SK-N-SH (cell line): ENCODE measurements around the gene TAGLN2. TPM values are rescaled to one million over a fixed set of nuclear protein-coding genes. Genes with fewer than 3 reads are reported as not detected.

Source experiments
- CTCF ChIA-PET: fragments of 300-600, 350-600 bp; formaldehyde crosslinking; extraction: SDS; loops from one replicate; lab custom pipeline; 2021; lab: Yijun Ruan, JAX
- POLR2A ChIA-PET: fragments of 350-600 bp; sonication (Branson Sonifier 250); formaldehyde crosslinking; extraction: SDS; loops from one replicate; lab custom pipeline; 2020; ENCODE audit warnings: antibody characterized with exemption, inconsistent platforms; lab: Yijun Ruan, JAX
- DNase-seq: peaks from one replicate; pipeline ENCODE4 v3.0.0; 2012
- H2AFZ ChIP-seq: fragments of 200-600 bp; sonication (generic); 2 replicates; pipeline ENCODE4 v1.8.1; 2016; ENCODE audit warnings: antibody characterized with exemption, mild to moderate bottlenecking, low read depth
- H3F3A ChIP-seq: fragments of 200-600 bp; sonication (generic); replicated peaks from 2 replicates; pipeline ENCODE3; 2016; ENCODE audit warnings: antibody characterized with exemption, mild to moderate bottlenecking; ENCODE audit not compliant: insufficient read depth
- H3K27ac ChIP-seq, 2 experiments: fragments of 200-500 bp in 1 of 2; fragments of 200-600 bp in 1 of 2; sonication (Bioruptor generic) in 1 of 2; sonication (generic), shearing (Covaris generic) in 1 of 2; 2 replicates each; pipeline versions ENCODE4 v1.5.1 to v1.6.1; 2014 to 2016; ENCODE audit warnings: low read depth in 2 of 2, inconsistent platforms in 1 of 2, low read length in 1 of 2, mild to moderate bottlenecking in 1 of 2, mixed read lengths in 1 of 2
- H3K27me3 ChIP-seq: fragments of 200-600 bp; sonication (generic), shearing (Covaris generic); 2 replicates; pipeline ENCODE4 v1.6.1; 2016; ENCODE audit warnings: mixed run types; ENCODE audit not compliant: insufficient read depth
- H3K36me3 ChIP-seq, 2 experiments: fragments of 200-500 bp in 1 of 2; fragments of 200-600 bp in 1 of 2; sonication (Bioruptor generic) in 1 of 2; sonication (generic) in 1 of 2; replicated peaks in 1 of 2; 2 replicates each; pipeline versions ENCODE3 to v1.5.1; 2014 to 2016; ENCODE audit warnings: low read length in 1 of 2, mild to moderate bottlenecking in 1 of 2; ENCODE audit not compliant: insufficient read depth in 2 of 2, control insufficient read depth in 1 of 2
- H3K4me1 ChIP-seq, 2 experiments: fragments of 200-500 bp in 1 of 2; fragments of 200-600 bp in 1 of 2; sonication (Bioruptor generic) in 1 of 2; sonication (generic), shearing (Covaris generic) in 1 of 2; 2 replicates each; pipeline versions ENCODE4 v1.5.1 to v1.6.1; 2014 to 2016; ENCODE audit warnings: low read depth in 1 of 2, low read length in 1 of 2, mixed run types in 1 of 2; ENCODE audit not compliant: insufficient read depth in 2 of 2, control insufficient read depth in 1 of 2
- H3K4me2 ChIP-seq: fragments of 200-600 bp; sonication (generic), shearing (Covaris generic); 2 replicates; pipeline ENCODE4 v1.6.1; 2017; ENCODE audit warnings: mixed run types
- H3K4me3 ChIP-seq, 2 experiments: fragments of 200-500 bp in 1 of 2; fragments of 200-600 bp in 1 of 2; sonication (Bioruptor generic) in 1 of 2; sonication (generic), shearing (Covaris generic) in 1 of 2; 2 replicates each; pipeline versions ENCODE4 v1.5.1 to v1.8.1; 2014 to 2016; ENCODE audit warnings: low read depth in 2 of 2, inconsistent platforms in 1 of 2, low read length in 1 of 2, mild to moderate bottlenecking in 1 of 2, mixed read lengths in 1 of 2, moderate library complexity in 1 of 2
- H3K79me2 ChIP-seq: fragments of 200-600 bp; sonication (generic); 2 replicates; pipeline ENCODE4 v1.8.1; 2017; ENCODE audit warnings: mild to moderate bottlenecking; ENCODE audit not compliant: insufficient read depth
- H3K9ac ChIP-seq: fragments of 200-600 bp; sonication (generic); 2 replicates; pipeline ENCODE4 v1.6.1; 2017; ENCODE audit warnings: mixed run types
- H3K9me2 ChIP-seq: fragments of 200-600 bp; sonication (generic); 2 replicates; pipeline ENCODE4 v1.6.1; 2017; ENCODE audit warnings: mixed run types
- H3K9me3 ChIP-seq: fragments of 200-600 bp; sonication (generic); 2 replicates; pipeline ENCODE4 v1.6.1; 2017; ENCODE audit warnings: mixed run types, mild to moderate bottlenecking, moderate library complexity
- H4K20me1 ChIP-seq: fragments of 200-600 bp; sonication (generic); 2 replicates; pipeline ENCODE4 v1.6.1; 2017; ENCODE audit warnings: mild to moderate bottlenecking, mixed run types; ENCODE audit not compliant: insufficient read depth
- ELF1 ChIP-seq: IDR thresholded peaks from 2 replicates; pipeline ENCODE4 v1.4.0; 2012
- EP300 ChIP-seq, 2 experiments: IDR thresholded peaks; 2 replicates each; pipeline versions ENCODE4 v1.4.0 to v1.6.1; 2012; ENCODE audit warnings: borderline replicate concordance in 1 of 2, low read depth in 1 of 2, low read length in 1 of 2
- EZH2phosphoT487 ChIP-seq: fragments of 200-600 bp; sonication (generic); IDR thresholded peaks from 2 replicates; pipeline ENCODE4 v1.6.1; 2017; ENCODE audit warnings: low read depth, mixed run types, mild to moderate bottlenecking, antibody characterized with exemption, moderate library complexity, borderline replicate concordance
- FOXJ3 ChIP-seq: sonication (generic); formaldehyde crosslinking; IDR thresholded peaks from 2 replicates; pipeline ENCODE4 v1.5.1; 2020; ENCODE audit warnings: mild to moderate bottlenecking, missing genetic modification reagents
- JUND ChIP-seq: IDR thresholded peaks from 2 replicates; pipeline ENCODE4 v1.4.0; 2012
- MXI1 ChIP-seq: IDR thresholded peaks from 2 replicates; pipeline ENCODE4 v1.6.1; 2012; ENCODE audit warnings: mild to moderate bottlenecking, low read depth, low read length, improper control_type of control experiment
- NFIC ChIP-seq: IDR thresholded peaks from 2 replicates; pipeline ENCODE4 v1.4.0; 2012; ENCODE audit warnings: borderline replicate concordance
- NRF1 ChIP-seq: IDR thresholded peaks from 2 replicates; pipeline ENCODE4 v1.6.1; 2012; ENCODE audit warnings: low read depth, mild to moderate bottlenecking, low read length
- RAD21 ChIP-seq: IDR thresholded peaks from 2 replicates; pipeline ENCODE4 v1.6.1; 2012; ENCODE audit warnings: mild to moderate bottlenecking, low read length
- RCOR1 ChIP-seq: fragments of 150-350 bp; IDR thresholded peaks from 2 replicates; pipeline ENCODE4 v1.6.1; 2017; ENCODE audit warnings: antibody characterized with exemption, low read length
- RFX5 ChIP-seq: IDR thresholded peaks from 2 replicates; pipeline ENCODE4 v1.6.1; 2012; ENCODE audit warnings: mild to moderate bottlenecking, improper control_type of control experiment, low read length
- RXRA ChIP-seq: IDR thresholded peaks from 2 replicates; pipeline ENCODE4 v1.4.0; 2012; ENCODE audit warnings: low read depth, mild to moderate bottlenecking, borderline replicate concordance
- SMC3 ChIP-seq: IDR thresholded peaks from 2 replicates; pipeline ENCODE4 v1.6.1; 2012; ENCODE audit warnings: low read depth, low read length, improper control_type of control experiment
- YY1 ChIP-seq: IDR thresholded peaks from 2 replicates; pipeline ENCODE4 v1.4.0; 2012; ENCODE audit warnings: low read depth, mild to moderate bottlenecking
- ZBTB33 ChIP-seq: IDR thresholded peaks from 2 replicates; pipeline ENCODE4 v1.4.0; 2012; ENCODE audit warnings: low read depth, borderline replicate concordance
- WGBS: methylation state at CpG from one replicate; pipeline ENCODE4 v1.1.6; 2017; ENCODE audit warnings: low lambda C conversion rate; 5-methylcytosine and 5-hydroxymethylcytosine counted together
- polyA plus RNA-seq, 3 experiments: library from polyadenylated mRNA; depleted of rRNA; stranded (reverse); fragments of >200 nt; gene quantifications; 2 replicates each; pipeline ENCODE4 v1.2.3, GENCODE V29; 2012
- TF ChIP-seq, protein P1 (sequence below): fragments of 200-600 bp; sonication (generic); IDR thresholded peaks from 2 replicates; pipeline ENCODE4 v1.6.1; 2017; ENCODE audit warnings: antibody characterized with exemption, mild to moderate bottlenecking, moderate library complexity
- TF ChIP-seq, protein P2 (sequence below): IDR thresholded peaks from 2 replicates; pipeline ENCODE4 v1.4.0; 2012; ENCODE audit warnings: low read depth, borderline replicate concordance
- TF ChIP-seq, protein P3 (sequence below): fragments of 150-350 bp; IDR thresholded peaks from 2 replicates; pipeline ENCODE4 v1.6.1; 2016; ENCODE audit warnings: mild to moderate bottlenecking, low read depth, low read length

The TAGLN2 gene
- polyA plus RNA-seq, 1 of the 3 experiments (the other 2 are of a cell fraction), result 646 TPM

DNA sequence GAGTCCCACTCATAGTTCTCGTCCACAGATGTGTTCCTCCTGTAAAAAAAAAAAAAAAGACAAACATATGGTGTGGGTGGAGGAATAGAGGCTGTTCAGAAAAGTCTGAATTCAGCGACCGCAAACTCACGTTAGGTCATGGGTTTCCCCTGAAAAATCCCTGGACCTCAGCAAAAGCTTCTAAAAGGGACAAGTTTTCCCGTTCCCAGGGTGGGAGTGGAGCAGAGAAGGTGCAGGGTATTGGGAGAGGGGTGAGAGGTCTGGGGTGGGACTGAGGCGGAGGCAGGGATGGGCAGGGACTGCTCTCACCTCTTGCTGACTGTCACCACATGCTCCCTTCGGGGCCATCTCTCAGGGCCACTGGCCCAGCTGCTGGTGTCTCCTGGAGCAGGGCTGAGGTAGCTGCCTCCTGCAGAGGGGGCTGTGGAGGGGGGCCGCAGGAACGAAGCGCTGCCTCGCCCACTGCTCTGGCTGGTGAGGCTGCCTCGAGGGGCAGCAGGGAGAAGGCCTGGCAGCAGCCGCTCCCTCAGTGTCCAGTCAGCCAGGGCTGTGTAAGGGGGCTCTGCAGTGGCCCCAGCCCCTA is 2.6 kb upstream of the TAGLN2 start:
- no peak overlapping the region for H3K4me2 ChIP-seq
- peaks cover 2 to 21% of the 10 kb centered on the region in 2 experiments; a peak in 2 of 4 replicates for H3K4me1 ChIP-seq
- no peak overlapping the region for H3K9ac ChIP-seq
- H3K4me3 ChIP-seq, result no peak overlapping the region
- no peak for DNase-seq
- no peak for TF ChIP-seq NFIC
- no peak for TF ChIP-seq RAD21
- no peak for TF ChIP-seq NRF1
- TF ChIP-seq MXI1, result no peak
- no peak for TF ChIP-seq ZBTB33
- TF ChIP-seq EZH2phosphoT487, result no peak
- no peak for TF ChIP-seq FOXJ3
- TF ChIP-seq, protein P1, sequence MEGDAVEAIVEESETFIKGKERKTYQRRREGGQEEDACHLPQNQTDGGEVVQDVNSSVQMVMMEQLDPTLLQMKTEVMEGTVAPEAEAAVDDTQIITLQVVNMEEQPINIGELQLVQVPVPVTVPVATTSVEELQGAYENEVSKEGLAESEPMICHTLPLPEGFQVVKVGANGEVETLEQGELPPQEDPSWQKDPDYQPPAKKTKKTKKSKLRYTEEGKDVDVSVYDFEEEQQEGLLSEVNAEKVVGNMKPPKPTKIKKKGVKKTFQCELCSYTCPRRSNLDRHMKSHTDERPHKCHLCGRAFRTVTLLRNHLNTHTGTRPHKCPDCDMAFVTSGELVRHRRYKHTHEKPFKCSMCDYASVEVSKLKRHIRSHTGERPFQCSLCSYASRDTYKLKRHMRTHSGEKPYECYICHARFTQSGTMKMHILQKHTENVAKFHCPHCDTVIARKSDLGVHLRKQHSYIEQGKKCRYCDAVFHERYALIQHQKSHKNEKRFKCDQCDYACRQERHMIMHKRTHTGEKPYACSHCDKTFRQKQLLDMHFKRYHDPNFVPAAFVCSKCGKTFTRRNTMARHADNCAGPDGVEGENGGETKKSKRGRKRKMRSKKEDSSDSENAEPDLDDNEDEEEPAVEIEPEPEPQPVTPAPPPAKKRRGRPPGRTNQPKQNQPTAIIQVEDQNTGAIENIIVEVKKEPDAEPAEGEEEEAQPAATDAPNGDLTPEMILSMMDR, result no peak
- no peak for TF ChIP-seq ELF1
- TF ChIP-seq RCOR1, result no peak
- no peak for TF ChIP-seq SMC3
- no peak for TF ChIP-seq EP300 (IDR thresholded peaks at IDR 0.05; ENCODE audit: borderline replicate concordance in 1 of 2, low read depth in 1 of 2, low read length in 1 of 2)
- TF ChIP-seq JUND, result no peak
- POLR2A ChIA-PET, result no interaction called here
- H3K9me3 ChIP-seq, result no peaks in the 10 kb centered on the region
- WGBS, result 76% methylated on average over 11 of the region's 13 CpGs
- H4K20me1 ChIP-seq, result peaks cover 6% of the 10 kb centered on the region
- no peak overlapping the region for H2AFZ ChIP-seq
- H3K27me3 ChIP-seq, result no peaks in the 10 kb centered on the region
- H3F3A ChIP-seq, result no peaks in the 10 kb centered on the region
- no peaks in the 10 kb centered on the region for H3K9me2 ChIP-seq
- no peaks in the 10 kb centered on the region for H3K36me3 ChIP-seq
- H3K27ac ChIP-seq, result no peak overlapping the region
- CTCF ChIA-PET, result interaction anchor here (2.5 to 22.3 kb wide), 2 partner anchors 8 to 78 kb away, joined by 17 to 460 read pairs; no protein-coding TSS in a partner anchor
- peaks cover 34% of the 10 kb centered on the region for H3K79me2 ChIP-seq

- Histone ChIP-seq H3K9me2 (no peaks in the 10 kb centered on the region), H3K4me1 (peaks cover 9 to 27% of the 10 kb centered on the region in 2 experiments; a peak in 2 of 4 replicates), H3K4me2 (no peak overlapping the region), H3K79me2 (peaks cover 40% of the 10 kb centered on the region), H3K27me3 (no peaks in the 10 kb centered on the region), H3K27ac (no peak overlapping the region), H3K9ac (no peak overlapping the region), H4K20me1 (peaks cover 12% of the 10 kb centered on the region), H3K9me3 (no peaks in the 10 kb centered on the region), H2AFZ (no peak overlapping the region), H3F3A (no peaks in the 10 kb centered on the region), H3K36me3 (no peaks in the 10 kb centered on the region), H3K4me3 (no peak overlapping the region)
- no peak for DNase-seq
- ChIA-PET POLR2A (no interaction called here), CTCF (interaction anchor here (2.5 to 22.3 kb wide), 2 partner anchors 9 to 79 kb away, joined by 17 to 460 read pairs; no protein-coding TSS in a partner anchor)
- 91% methylated on average over 13 of the region's 16 CpGs for WGBS
- TF ChIP-seq RXRA, result no peak
- TF ChIP-seq SMC3, result no peak
- TF ChIP-seq RAD21, result no peak
- no peak for TF ChIP-seq RFX5
- TF ChIP-seq EZH2phosphoT487, result no peak
- TF ChIP-seq YY1, result no peak
- TF ChIP-seq JUND, result no peak
- TF ChIP-seq, protein P2, sequence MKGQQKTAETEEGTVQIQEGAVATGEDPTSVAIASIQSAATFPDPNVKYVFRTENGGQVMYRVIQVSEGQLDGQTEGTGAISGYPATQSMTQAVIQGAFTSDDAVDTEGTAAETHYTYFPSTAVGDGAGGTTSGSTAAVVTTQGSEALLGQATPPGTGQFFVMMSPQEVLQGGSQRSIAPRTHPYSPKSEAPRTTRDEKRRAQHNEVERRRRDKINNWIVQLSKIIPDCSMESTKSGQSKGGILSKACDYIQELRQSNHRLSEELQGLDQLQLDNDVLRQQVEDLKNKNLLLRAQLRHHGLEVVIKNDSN, result no peak
- TF ChIP-seq, protein P3, sequence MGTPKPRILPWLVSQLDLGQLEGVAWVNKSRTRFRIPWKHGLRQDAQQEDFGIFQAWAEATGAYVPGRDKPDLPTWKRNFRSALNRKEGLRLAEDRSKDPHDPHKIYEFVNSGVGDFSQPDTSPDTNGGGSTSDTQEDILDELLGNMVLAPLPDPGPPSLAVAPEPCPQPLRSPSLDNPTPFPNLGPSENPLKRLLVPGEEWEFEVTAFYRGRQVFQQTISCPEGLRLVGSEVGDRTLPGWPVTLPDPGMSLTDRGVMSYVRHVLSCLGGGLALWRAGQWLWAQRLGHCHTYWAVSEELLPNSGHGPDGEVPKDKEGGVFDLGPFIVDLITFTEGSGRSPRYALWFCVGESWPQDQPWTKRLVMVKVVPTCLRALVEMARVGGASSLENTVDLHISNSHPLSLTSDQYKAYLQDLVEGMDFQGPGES, result no peak
- TF ChIP-seq, protein P1, result no peak
Observed at GRCh38 chr1:159927211-159927848, 2.0 kb upstream of the TAGLN2 start.
